HG03571 (cell line): ENCODE measurements around the gene MYO1H.
"Not testable (repeated sequence)": the region's sequence is repeated elsewhere in the genome, so short reads cannot be mapped to it uniquely, and the experiment has no call there.

Experiments used
- ATAC-seq: cut with Tn5 transposase; IDR thresholded peaks from one replicate; pipeline ENCODE4 v1.9.1; 2021; ENCODE audit not compliant: unreplicated experiment

MYO1H gene, protein sequence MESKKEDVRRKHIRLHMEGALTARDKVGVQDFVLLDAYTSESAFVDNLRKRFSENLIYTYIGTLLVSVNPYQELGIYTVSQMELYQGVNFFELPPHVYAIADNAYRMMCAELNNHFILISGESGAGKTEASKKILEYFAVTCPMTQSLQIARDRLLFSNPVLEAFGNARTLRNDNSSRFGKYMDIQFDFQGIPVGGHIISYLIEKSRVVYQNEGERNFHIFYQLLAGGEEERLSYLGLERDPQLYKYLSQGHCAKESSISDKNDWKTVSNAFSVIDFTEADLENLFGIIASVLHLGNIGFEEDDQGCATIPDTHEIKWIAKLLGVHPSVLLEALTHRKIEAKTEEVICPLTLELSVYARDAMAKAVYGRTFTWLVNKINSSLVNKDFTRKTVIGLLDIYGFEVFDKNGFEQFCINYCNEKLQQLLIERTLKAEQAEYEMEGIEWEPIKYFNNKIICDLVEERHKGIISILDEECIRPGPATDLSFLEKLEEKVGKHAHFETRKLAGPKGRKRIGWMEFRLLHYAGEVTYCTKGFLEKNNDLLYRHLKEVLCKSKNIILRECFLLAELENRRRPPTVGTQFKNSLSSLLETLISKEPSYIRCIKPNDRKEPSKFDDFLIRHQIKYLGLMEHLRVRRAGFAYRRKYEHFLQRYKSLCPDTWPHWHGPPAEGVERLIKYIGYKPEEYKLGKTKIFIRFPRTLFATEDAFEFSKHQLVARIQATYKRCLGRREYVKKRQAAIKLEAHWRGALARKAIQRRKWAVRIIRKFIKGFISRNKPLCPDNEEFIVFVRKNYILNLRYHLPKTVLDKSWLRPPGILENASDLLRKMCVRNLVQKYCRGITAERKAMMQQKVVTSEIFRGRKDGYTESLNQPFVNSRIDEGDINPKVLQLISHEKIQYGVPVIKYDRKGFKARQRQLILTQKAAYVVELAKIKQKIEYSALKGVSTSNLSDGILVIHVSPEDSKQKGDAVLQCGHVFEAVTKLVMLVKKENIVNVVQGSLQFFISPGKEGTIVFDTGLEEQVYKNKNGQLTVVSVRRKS

GRCh38 chr12:109347589-109347988 is at the start of gene MYO1H:
MYO1H (plus strand) TSS chr12:109347900; CDS start chr12:109347961, 61 bp downstream.
- no peak for ATAC-seq

- no peak for ATAC-seq
These were observed 47.9 kb upstream of the MYO1H start for GRCh38 chr12:109299849-109300248.

GRCh38 chr12:109301643-109302168 is 46.0 kb upstream of the MYO1H start:
- no peak for ATAC-seq

- no peak for ATAC-seq
These were observed 45.3 kb upstream of the MYO1H start for GRCh38 chr12:109302358-109302757.

GRCh38 chr12:109302770-109303169 is 44.9 kb upstream of the MYO1H start:
- no peak for ATAC-seq

GRCh38 chr12:109304485-109304884 is 43.2 kb upstream of the MYO1H start:
- no peak for ATAC-seq

GRCh38 chr12:109305547-109305946 is 42.2 kb upstream of the MYO1H start:
- no peak for ATAC-seq

GRCh38 chr12:109307051-109307450 is 40.6 kb upstream of the MYO1H start:
- ATAC-seq, result no peak

- no peak for ATAC-seq
These were observed 38.9 kb upstream of the MYO1H start, which contains the start of gene FOXN4 for GRCh38 chr12:109308534-109309380. FOXN4 (minus strand) TSS chr12:109309284; CDS start chr12:109308321, 963 bp downstream.

DNA sequence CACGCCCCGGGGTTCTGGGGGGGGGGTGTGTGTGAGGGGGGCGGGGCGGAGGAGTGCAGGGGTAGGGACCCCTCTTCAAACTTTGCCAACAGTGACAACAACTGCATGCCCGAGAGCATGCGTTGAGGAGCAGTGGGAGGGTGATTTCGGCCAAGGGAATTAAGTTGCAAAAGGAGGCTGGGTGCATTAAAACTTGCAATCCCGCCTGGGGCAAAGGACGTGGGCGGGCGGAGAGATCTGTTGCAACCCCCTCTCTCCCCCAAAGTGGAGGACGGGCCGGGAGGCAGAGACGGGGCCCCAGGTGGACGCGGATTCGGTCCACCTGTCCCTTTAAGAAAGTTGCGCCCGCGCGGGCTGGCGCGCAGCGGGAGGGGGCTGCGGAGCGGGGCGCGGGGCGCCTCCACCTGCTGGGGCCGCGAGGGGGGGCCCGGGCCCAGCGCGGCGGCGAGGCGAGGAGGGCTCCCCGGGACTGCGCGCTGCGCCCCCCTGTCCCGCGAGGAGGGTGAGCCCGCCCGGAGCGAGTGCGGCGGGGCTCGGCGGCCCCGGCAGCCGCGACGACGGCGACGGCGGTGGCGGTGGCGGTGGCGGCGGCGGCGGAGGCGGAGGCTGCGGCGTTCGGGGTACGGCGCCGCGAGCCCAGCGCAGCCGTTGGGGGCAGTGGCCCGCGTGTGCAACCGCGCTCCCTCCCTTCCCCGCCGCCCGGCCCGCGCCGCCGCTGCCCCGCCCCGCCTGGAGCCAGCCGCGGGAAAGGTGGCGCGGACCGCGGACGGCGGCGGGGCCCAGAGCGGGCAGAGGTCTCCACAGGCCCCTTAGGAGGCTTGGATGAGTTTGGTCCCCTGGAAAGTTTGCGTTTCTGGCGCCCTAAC is 38.1 kb upstream of the MYO1H start:
- ATAC-seq, result no peak

- no peak for ATAC-seq
These were observed 37.2 kb upstream of the MYO1H start for GRCh38 chr12:109310247-109311125.

GRCh38 chr12:109321294-109321693 is 26.4 kb upstream of the MYO1H start:
- not testable (repeated sequence) for ATAC-seq

- no peak for ATAC-seq
These were observed 18.7 kb upstream of the MYO1H start for GRCh38 chr12:109329003-109329402.

DNA sequence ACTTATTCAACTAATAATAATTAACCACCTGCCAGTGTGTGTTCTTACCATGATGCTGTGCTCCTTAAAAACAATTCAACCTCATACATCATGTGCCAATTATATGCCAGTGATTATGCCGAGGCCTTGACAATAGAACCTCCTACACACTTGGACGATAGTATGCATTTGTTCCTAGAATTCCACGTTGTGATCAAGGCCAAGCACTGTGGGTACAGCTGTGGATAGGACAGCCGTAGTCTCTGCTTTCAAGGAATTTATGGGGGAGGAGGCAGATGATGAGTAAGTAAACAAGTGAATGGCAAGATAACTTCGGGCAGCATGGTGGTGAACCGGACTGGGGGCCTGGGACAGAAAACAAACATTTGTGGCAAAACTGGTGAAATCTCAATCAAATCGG is 18.0 kb upstream of the MYO1H start:
- ATAC-seq, result no peak

DNA sequence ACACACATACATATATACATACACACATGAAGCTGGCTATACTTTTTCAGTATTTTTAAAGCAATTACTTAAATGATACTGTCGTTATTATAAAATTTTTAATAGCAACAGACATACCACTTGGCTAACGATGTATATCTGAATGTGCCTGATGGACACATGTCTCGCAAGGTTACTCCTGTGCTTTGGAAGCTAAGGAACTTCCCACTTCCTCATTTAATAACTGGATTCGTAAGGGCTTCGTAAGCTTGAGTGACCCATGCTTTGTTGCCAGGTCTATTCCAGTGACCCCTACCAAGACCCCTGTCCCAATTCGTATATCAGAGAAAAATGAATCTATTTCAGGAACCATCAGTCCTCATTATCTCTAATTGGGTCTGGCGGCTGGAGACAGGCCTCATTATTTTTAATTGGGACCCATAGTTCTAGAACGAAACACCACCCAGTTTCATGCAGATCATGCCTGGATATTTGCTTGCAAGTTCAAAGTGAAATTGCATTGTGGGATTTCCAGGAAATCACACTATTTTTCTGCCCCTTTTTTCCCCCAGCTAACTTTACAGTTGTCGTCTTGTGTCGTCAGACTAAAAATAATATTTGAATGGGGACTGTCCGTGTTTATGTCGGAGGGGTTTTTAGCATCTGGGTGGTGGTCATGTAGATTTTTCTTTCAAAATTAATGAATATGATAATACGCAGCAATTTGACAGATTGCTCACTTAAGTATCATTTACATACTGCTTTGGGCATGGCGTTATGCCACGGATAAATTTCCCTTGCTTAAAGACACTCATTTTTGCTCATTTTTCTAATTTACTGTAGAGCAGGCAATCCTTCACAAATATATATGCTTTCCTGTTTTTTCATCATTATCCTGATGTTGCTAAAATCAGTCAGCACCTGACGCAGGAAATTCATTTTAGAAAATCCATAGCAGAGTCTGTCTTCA is 17.1 kb upstream of the MYO1H start:
- no peak for ATAC-seq

- ATAC-seq, result no peak
These were observed 16.3 kb upstream of the MYO1H start for GRCh38 chr12:109331301-109331952.

- no peak for ATAC-seq
These were observed 12.8 kb upstream of the MYO1H start for GRCh38 chr12:109334887-109335286.
